Measurements from ENCODE around the gene MEPCE.

DNA sequence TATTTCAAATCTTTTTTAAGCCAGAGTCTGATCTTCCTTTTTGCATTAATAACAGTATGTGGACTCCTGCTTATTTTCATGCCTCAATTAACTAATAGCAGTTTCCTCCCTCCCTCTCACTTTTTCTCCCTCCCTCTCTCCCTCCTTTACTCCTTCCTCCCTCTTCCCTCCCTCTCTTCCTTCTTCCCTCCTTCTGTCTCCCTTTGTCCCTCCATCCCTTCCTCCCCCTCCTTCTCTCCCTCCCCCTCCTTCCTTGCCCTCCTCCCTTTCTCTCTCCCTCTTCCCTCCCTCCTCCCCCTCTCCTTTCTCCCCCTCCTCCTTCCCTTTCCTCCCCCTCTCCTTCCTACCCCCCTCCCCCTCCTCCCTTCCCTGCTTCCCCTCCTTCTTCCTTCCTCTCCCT is 3.1 kb upstream of the MEPCE start:
- TF ChIP-seq, protein P1, sequence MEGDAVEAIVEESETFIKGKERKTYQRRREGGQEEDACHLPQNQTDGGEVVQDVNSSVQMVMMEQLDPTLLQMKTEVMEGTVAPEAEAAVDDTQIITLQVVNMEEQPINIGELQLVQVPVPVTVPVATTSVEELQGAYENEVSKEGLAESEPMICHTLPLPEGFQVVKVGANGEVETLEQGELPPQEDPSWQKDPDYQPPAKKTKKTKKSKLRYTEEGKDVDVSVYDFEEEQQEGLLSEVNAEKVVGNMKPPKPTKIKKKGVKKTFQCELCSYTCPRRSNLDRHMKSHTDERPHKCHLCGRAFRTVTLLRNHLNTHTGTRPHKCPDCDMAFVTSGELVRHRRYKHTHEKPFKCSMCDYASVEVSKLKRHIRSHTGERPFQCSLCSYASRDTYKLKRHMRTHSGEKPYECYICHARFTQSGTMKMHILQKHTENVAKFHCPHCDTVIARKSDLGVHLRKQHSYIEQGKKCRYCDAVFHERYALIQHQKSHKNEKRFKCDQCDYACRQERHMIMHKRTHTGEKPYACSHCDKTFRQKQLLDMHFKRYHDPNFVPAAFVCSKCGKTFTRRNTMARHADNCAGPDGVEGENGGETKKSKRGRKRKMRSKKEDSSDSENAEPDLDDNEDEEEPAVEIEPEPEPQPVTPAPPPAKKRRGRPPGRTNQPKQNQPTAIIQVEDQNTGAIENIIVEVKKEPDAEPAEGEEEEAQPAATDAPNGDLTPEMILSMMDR (conservative IDR thresholded peaks at IDR 0.05; ENCODE audit: low read length) = no peak
- no peak for TF ChIP-seq EZH2phosphoT487 (IDR thresholded peaks at IDR 0.05; ENCODE audit: borderline replicate concordance, low read depth, low read length)

Data from OCI-LY7 (cell line).